Liver (tissue), 9 donors: ENCODE data around the gene LEMD2. TPM values are rescaled to one million over a fixed set of nuclear protein-coding genes. Genes with fewer than 3 reads are reported as not detected.

Source experiments
- DNase-seq: peaks from one replicate; pipeline ENCODE4 v3.0.0-alpha.2; 2017; ENCODE audit warnings: low spot score
- H3K27ac ChIP-seq, 2 donors: one replicate each; pipeline ENCODE4 v1.7.0; 2013; ENCODE audit warnings: inconsistent platforms in 2 of 2, low read length in 2 of 2, control low read depth in 1 of 2, low read depth in 1 of 2, mild to moderate bottlenecking in 1 of 2
- H3K27me3 ChIP-seq, 4 donors: one replicate each; pipeline versions ENCODE4 v1.6.1 to v1.7.0; 2013; ENCODE audit warnings: low read length in 3 of 4, inconsistent platforms in 1 of 4, mild to moderate bottlenecking in 1 of 4, moderate library complexity in 1 of 4; ENCODE audit not compliant: control insufficient read depth in 4 of 4, insufficient read depth in 4 of 4
- H3K36me3 ChIP-seq, 4 donors: one replicate each; pipeline versions ENCODE4 v1.6.1 to v1.7.0; 2013; ENCODE audit warnings: low read length in 3 of 4, mild to moderate bottlenecking in 3 of 4, low read depth in 1 of 4, moderate library complexity in 1 of 4; ENCODE audit not compliant: control insufficient read depth in 4 of 4, insufficient read depth in 3 of 4
- H3K4me1 ChIP-seq, 4 donors: one replicate each; pipeline versions ENCODE4 v1.6.1 to v1.7.0; 2013; ENCODE audit warnings: low read length in 3 of 4, mild to moderate bottlenecking in 3 of 4, moderate library complexity in 1 of 4; ENCODE audit not compliant: control insufficient read depth in 4 of 4, insufficient read depth in 4 of 4
- H3K4me3 ChIP-seq, 3 donors: one replicate each; pipeline versions ENCODE4 v1.6.1 to v1.7.0; 2013; ENCODE audit warnings: low read length in 3 of 3, control low read depth in 1 of 3, low read depth in 1 of 3, mild to moderate bottlenecking in 1 of 3
- H3K9ac ChIP-seq, 2 donors: one replicate each; pipeline ENCODE4 v1.7.0; 2013; ENCODE audit warnings: low read length in 2 of 2, mild to moderate bottlenecking in 2 of 2, moderate library complexity in 2 of 2, control low read depth in 1 of 2, low read depth in 1 of 2
- H3K9me3 ChIP-seq, 4 donors: one replicate each; pipeline versions ENCODE4 v1.6.1 to v1.7.0; 2013; ENCODE audit warnings: low read length in 3 of 4; ENCODE audit not compliant: control insufficient read depth in 4 of 4
- EGR1 ChIP-seq, 2 donors: IDR thresholded peaks; 2 replicates each; pipeline ENCODE4 v1.6.1; 2016 to 2018; ENCODE audit warnings: antibody characterized with exemption in 2 of 2, low read depth in 2 of 2
- FOXA1 ChIP-seq: IDR thresholded peaks from 2 replicates; pipeline ENCODE4 v1.6.1; 2016; ENCODE audit warnings: antibody characterized with exemption
- FOXA2 ChIP-seq: IDR thresholded peaks from 2 replicates; pipeline ENCODE4 v1.6.1; 2016; ENCODE audit warnings: antibody characterized with exemption
- GABPA ChIP-seq, 2 donors: IDR thresholded peaks in 1 of 2; conservative IDR thresholded peaks in 1 of 2; 2 replicates each; pipeline ENCODE4 v1.6.1; 2016; ENCODE audit warnings: antibody characterized with exemption in 2 of 2, mild to moderate bottlenecking in 1 of 2, moderate library complexity in 1 of 2
- HNF4A ChIP-seq, 2 donors: conservative IDR thresholded peaks; 2 replicates each; pipeline ENCODE4 v1.6.1; 2016; ENCODE audit warnings: antibody characterized with exemption in 2 of 2, mild to moderate bottlenecking in 2 of 2
- HNF4G ChIP-seq: IDR thresholded peaks from 2 replicates; pipeline ENCODE4 v1.6.1; 2016; ENCODE audit warnings: antibody characterized with exemption
- JUND ChIP-seq, 2 donors: IDR thresholded peaks; 2 replicates each; pipeline ENCODE4 v1.6.1; 2016; ENCODE audit warnings: antibody characterized with exemption in 2 of 2
- NR2F2 ChIP-seq: IDR thresholded peaks from 2 replicates; pipeline ENCODE4 v1.6.1; 2016; ENCODE audit warnings: antibody characterized with exemption
- RAD21 ChIP-seq, 2 donors: IDR thresholded peaks; 2 replicates each; pipeline ENCODE4 v1.6.1; 2016; ENCODE audit warnings: antibody characterized with exemption in 2 of 2, mild to moderate bottlenecking in 2 of 2
- REST ChIP-seq: IDR thresholded peaks from 2 replicates; pipeline ENCODE4 v1.6.1; 2016; ENCODE audit warnings: antibody characterized with exemption, mild to moderate bottlenecking
- RXRA ChIP-seq, 2 donors: IDR thresholded peaks; 2 replicates each; pipeline ENCODE4 v1.6.1; 2017 to 2018; ENCODE audit warnings: antibody characterized with exemption in 2 of 2, mild to moderate bottlenecking in 1 of 2
- SP1 ChIP-seq: IDR thresholded peaks from 2 replicates; pipeline ENCODE4 v1.6.1; 2018; ENCODE audit warnings: antibody characterized with exemption, mild to moderate bottlenecking
- TAF1 ChIP-seq: conservative IDR thresholded peaks from 2 replicates; pipeline ENCODE4 v1.6.1; 2016; ENCODE audit warnings: antibody characterized with exemption, mild to moderate bottlenecking
- YY1 ChIP-seq: IDR thresholded peaks from 2 replicates; pipeline ENCODE4 v1.6.1; 2016; ENCODE audit warnings: antibody characterized with exemption, mild to moderate bottlenecking
- ZBTB33 ChIP-seq: IDR thresholded peaks from 2 replicates; pipeline ENCODE4 v1.6.1; 2016; ENCODE audit warnings: antibody characterized with exemption
- WGBS: extraction: QIAGEN DNeasy Blood & Tissue Kit; methylation state at CpG from one replicate; pipeline ENCODE4 v1.1.7; 2013; 5-methylcytosine and 5-hydroxymethylcytosine counted together
- polyA plus RNA-seq, 2 donors: library from polyadenylated mRNA; stranded (reverse) in 1 of 2; unstranded in 1 of 2; fragments of 200-250 nt in 1 of 2; fragments of >200 nt in 1 of 2; fragmentation: Nextera tagmentation in 1 of 2; extraction: Ambion mirVana in 1 of 2; gene quantifications; one replicate each; pipeline versions ENCODE4 v1.2.1 to v1.2.3, GENCODE V29; 2013 to 2015
- total RNA-seq, 2 donors: library from RNA; depleted of rRNA; stranded (reverse); fragments of >200 nt; gene quantifications; one replicate each; pipeline ENCODE4 v1.2.3, GENCODE V29; 2014
- TF ChIP-seq, protein P1 (sequence below): fragments of 150-350 bp; IDR thresholded peaks from 2 replicates; pipeline ENCODE4 v1.5.1; 2017; ENCODE audit warnings: improper control_type of control experiment, low read depth, low read length; ENCODE audit not compliant: missing input control
- TF ChIP-seq, protein P2 (sequence below): IDR thresholded peaks from 2 replicates; pipeline ENCODE4 v1.6.1; 2016; ENCODE audit warnings: antibody characterized with exemption
- TF ChIP-seq, protein P3 (sequence below): IDR thresholded peaks from 2 replicates; pipeline ENCODE4 v1.6.1; 2016; ENCODE audit warnings: antibody characterized with exemption
- donor health status: healthy.
- donor health status: healthy.
- donor health status: healthy.
- donor health status: healthy.
- donor health status: healthy.

Gene LEMD2
- total and polyA plus RNA-seq, 4 donors: 6.5 to 23.1 (median 16.6) TPM

- no peak overlapping the region for H3K27ac ChIP-seq
- no peaks in the 10 kb centered on the region for H3K36me3 ChIP-seq
- TF ChIP-seq FOXA1 (no peak), RXRA (IDR thresholded peaks at IDR 0.05) (no peak), NR2F2 (no peak), REST (no peak), SP1 (no peak), GABPA (IDR thresholded peaks at IDR 0.05 in 1 of 2, conservative IDR thresholded peaks at IDR 0.05 in 1 of 2) (no peak), FOXA2 (no peak), TAF1 (no peak), EGR1 (IDR thresholded peaks at IDR 0.05; ENCODE audit: low read depth in 2 of 2) (no peak), HNF4G (no peak), JUND (IDR thresholded peaks at IDR 0.05) (no peak), YY1 (no peak), HNF4A (conservative IDR thresholded peaks at IDR 0.05) (no peak), RAD21 (IDR thresholded peaks at IDR 0.05) (no peak), ZBTB33 (no peak)
- TF ChIP-seq, protein P1, sequence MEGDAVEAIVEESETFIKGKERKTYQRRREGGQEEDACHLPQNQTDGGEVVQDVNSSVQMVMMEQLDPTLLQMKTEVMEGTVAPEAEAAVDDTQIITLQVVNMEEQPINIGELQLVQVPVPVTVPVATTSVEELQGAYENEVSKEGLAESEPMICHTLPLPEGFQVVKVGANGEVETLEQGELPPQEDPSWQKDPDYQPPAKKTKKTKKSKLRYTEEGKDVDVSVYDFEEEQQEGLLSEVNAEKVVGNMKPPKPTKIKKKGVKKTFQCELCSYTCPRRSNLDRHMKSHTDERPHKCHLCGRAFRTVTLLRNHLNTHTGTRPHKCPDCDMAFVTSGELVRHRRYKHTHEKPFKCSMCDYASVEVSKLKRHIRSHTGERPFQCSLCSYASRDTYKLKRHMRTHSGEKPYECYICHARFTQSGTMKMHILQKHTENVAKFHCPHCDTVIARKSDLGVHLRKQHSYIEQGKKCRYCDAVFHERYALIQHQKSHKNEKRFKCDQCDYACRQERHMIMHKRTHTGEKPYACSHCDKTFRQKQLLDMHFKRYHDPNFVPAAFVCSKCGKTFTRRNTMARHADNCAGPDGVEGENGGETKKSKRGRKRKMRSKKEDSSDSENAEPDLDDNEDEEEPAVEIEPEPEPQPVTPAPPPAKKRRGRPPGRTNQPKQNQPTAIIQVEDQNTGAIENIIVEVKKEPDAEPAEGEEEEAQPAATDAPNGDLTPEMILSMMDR: no peak
- TF ChIP-seq, protein P2, sequence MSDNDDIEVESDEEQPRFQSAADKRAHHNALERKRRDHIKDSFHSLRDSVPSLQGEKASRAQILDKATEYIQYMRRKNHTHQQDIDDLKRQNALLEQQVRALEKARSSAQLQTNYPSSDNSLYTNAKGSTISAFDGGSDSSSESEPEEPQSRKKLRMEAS: no peak
- TF ChIP-seq, protein P3, sequence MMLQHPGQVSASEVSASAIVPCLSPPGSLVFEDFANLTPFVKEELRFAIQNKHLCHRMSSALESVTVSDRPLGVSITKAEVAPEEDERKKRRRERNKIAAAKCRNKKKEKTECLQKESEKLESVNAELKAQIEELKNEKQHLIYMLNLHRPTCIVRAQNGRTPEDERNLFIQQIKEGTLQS: no peak
- H3K27me3 ChIP-seq: peaks cover 0 to 7% (median 0%) of the 10 kb centered on the region in 4 donors
- H3K4me3 ChIP-seq: no peak overlapping the region
- no peak overlapping the region for H3K9ac ChIP-seq
- DNase-seq: no peak
- H3K9me3 ChIP-seq: no peaks in the 10 kb centered on the region
- no peaks in the 10 kb centered on the region for H3K4me1 ChIP-seq
- 51% methylated on average over 8 of the region's 8 CpGs for WGBS
Observed at GRCh38 chr6:33808641-33809180, 19.8 kb upstream of the LEMD2 start.
